ENCODE results near the gene MYH14. TPM values are rescaled to one million over a fixed set of nuclear protein-coding genes. Genes with fewer than 3 reads are reported as not detected.
"Not testable (repeated sequence)": the region's sequence is repeated elsewhere in the genome, so short reads cannot be mapped to it uniquely, and the experiment has no call there.

The MYH14 gene
- total RNA-seq, 1 donor from 2014 or later, result 0.59 TPM

GRCh38 chr19:50226536-50226935 lies 23.1 kb downstream of the MYH14 start:
- no peak for TF ChIP-seq CTCF (IDR thresholded peaks at IDR 0.05; ENCODE audit: partially characterized antibody, unreplicated experiment)
- H3K27ac Mint-ChIP-seq (ENCODE audit: unreplicated experiment), result no peak overlapping the region

GRCh38 chr19:50228153-50228552 lies 24.7 kb downstream of the MYH14 start:
- H3K9me3 Mint-ChIP-seq (ENCODE audit: unreplicated experiment); H3K4me3 Mint-ChIP-seq (ENCODE audit: unreplicated experiment); H3K36me3 Mint-ChIP-seq (ENCODE audit: unreplicated experiment); DNase-seq; H3K27ac Mint-ChIP-seq (ENCODE audit: unreplicated experiment); H3K27me3 Mint-ChIP-seq (ENCODE audit: unreplicated experiment); H3K4me1 Mint-ChIP-seq (ENCODE audit: low read depth, unreplicated experiment): not testable (repeated sequence)

More at GRCh38 chr19:50226536-50226935, 23.1 kb downstream of the MYH14 start:
- Mint-ChIP-seq H3K9me3 (ENCODE audit: unreplicated experiment) (no peaks in the 10 kb centered on the region), H3K36me3 (ENCODE audit: unreplicated experiment) (peaks cover 5% of the 10 kb centered on the region), H3K4me3 (ENCODE audit: unreplicated experiment) (no peak overlapping the region), H3K4me1 (ENCODE audit: low read depth, unreplicated experiment) (no peaks in the 10 kb centered on the region), H3K27me3 (ENCODE audit: unreplicated experiment) (peaks cover 6% of the 10 kb centered on the region)
- DNase-seq, result no peak

- no peaks in the 10 kb centered on the region for H3K36me3 Mint-ChIP-seq (ENCODE audit: unreplicated experiment)
- no peak overlapping the region for H3K27ac Mint-ChIP-seq (ENCODE audit: unreplicated experiment)
- H3K27me3 Mint-ChIP-seq (ENCODE audit: unreplicated experiment), result peaks cover 6% of the 10 kb centered on the region
- no peak for TF ChIP-seq CTCF (IDR thresholded peaks at IDR 0.05; ENCODE audit: partially characterized antibody, unreplicated experiment)
- no peaks in the 10 kb centered on the region for H3K4me1 Mint-ChIP-seq (ENCODE audit: low read depth, unreplicated experiment)
- DNase-seq, result peak; percentile 40
- H3K4me3 Mint-ChIP-seq (ENCODE audit: unreplicated experiment), result no peak overlapping the region
- no peaks in the 10 kb centered on the region for H3K9me3 Mint-ChIP-seq (ENCODE audit: unreplicated experiment)
Observed at GRCh38 chr19:50230379-50231351, 27.2 kb downstream of the MYH14 start.

GRCh38 chr19:50231417-50231816 lies 28.0 kb downstream of the MYH14 start:
- not testable (repeated sequence) for H3K4me3 Mint-ChIP-seq (ENCODE audit: unreplicated experiment); H3K27ac Mint-ChIP-seq (ENCODE audit: unreplicated experiment); H3K9me3 Mint-ChIP-seq (ENCODE audit: unreplicated experiment); H3K4me1 Mint-ChIP-seq (ENCODE audit: low read depth, unreplicated experiment); DNase-seq; H3K36me3 Mint-ChIP-seq (ENCODE audit: unreplicated experiment); H3K27me3 Mint-ChIP-seq (ENCODE audit: unreplicated experiment)

- TF ChIP-seq CTCF (IDR thresholded peaks at IDR 0.05; ENCODE audit: partially characterized antibody, unreplicated experiment), result no peak
- Mint-ChIP-seq H3K9me3 (ENCODE audit: unreplicated experiment) (no peaks in the 10 kb centered on the region), H3K27me3 (ENCODE audit: unreplicated experiment) (peaks cover 6% of the 10 kb centered on the region), H3K36me3 (ENCODE audit: unreplicated experiment) (no peaks in the 10 kb centered on the region), H3K4me3 (ENCODE audit: unreplicated experiment) (no peak overlapping the region), H3K4me1 (ENCODE audit: low read depth, unreplicated experiment) (no peaks in the 10 kb centered on the region), H3K27ac (ENCODE audit: unreplicated experiment) (no peak overlapping the region)
- DNase-seq, result no peak
Observed at GRCh38 chr19:50231821-50232220, 28.4 kb downstream of the MYH14 start.

GRCh38 chr19:50232600-50232999 lies 29.2 kb downstream of the MYH14 start:
- no peak for DNase-seq
- H3K36me3 Mint-ChIP-seq (ENCODE audit: unreplicated experiment), result no peaks in the 10 kb centered on the region
- peaks cover 6% of the 10 kb centered on the region for H3K27me3 Mint-ChIP-seq (ENCODE audit: unreplicated experiment)
- no peak overlapping the region for H3K4me3 Mint-ChIP-seq (ENCODE audit: unreplicated experiment)
- TF ChIP-seq CTCF (IDR thresholded peaks at IDR 0.05; ENCODE audit: partially characterized antibody, unreplicated experiment), result no peak
- no peak overlapping the region for H3K27ac Mint-ChIP-seq (ENCODE audit: unreplicated experiment)
- no peaks in the 10 kb centered on the region for H3K9me3 Mint-ChIP-seq (ENCODE audit: unreplicated experiment)
- H3K4me1 Mint-ChIP-seq (ENCODE audit: low read depth, unreplicated experiment), result no peaks in the 10 kb centered on the region

Data from glutamatergic neuron (in vitro differentiated cells).